Stimulated activated naive CD4-positive, alpha-beta T cell treated with Interleukin-2 at 50 U/mL for 16 hours (primary cell): ENCODE results near the gene TOX2.

Source experiments
- DNase-seq: peaks from one replicate; lab custom pipeline; 2025; lab: John Stamatoyannopoulos, UW

TOX2 gene

GRCh38 chr20:43977962-43978361 is 63.3 kb downstream of the TOX2 start:
- DNase-seq, result no peak

- no peak for DNase-seq
Measured at GRCh38 chr20:43979576-43980105, 65.0 kb downstream of the TOX2 start.

- DNase-seq, result no peak
Measured at GRCh38 chr20:43981540-43981939, 66.9 kb downstream of the TOX2 start.

GRCh38 chr20:43982016-43982415 is 67.4 kb downstream of the TOX2 start:
- no peak for DNase-seq

DNA sequence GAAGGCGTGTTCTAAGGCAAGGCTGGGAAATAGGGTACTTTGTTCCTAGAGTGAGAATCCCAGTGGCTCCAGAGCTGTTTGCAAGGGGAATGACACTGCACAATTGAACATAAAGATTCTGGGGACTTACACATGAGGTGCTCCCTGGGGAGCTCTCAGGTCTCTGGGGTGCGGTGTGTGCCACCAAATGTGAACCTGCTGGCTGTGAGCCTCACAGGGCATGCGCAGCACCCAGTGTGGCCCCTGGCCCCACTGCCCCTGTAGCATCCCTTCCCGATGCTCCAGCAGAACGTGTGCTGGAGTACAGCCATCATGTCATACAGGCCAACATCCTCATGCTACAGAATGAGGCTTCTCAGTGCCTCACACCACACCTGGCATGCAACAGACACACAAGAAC is 68.2 kb downstream of the TOX2 start:
- DNase-seq, result no peak

DNA sequence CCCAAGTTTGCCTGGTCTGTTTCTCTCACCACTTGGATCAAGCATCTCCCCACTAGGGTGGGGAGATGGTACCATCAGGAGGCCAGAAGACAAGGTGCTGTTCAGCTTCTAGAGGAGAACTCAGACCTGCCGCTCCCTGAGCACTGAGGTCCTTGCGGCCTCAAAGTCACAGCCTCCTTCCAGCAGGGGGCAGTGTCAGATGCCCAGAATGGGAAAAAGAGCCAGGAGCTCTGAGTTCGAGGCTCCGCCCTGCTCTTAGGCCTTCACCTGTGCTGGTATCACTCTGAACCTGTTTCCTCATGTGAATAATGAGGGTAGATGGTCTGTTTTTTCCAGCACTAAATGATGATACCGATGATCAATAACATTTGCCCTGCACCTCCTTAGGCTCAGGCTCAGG is 68.7 kb downstream of the TOX2 start:
- no peak for DNase-seq

DNA sequence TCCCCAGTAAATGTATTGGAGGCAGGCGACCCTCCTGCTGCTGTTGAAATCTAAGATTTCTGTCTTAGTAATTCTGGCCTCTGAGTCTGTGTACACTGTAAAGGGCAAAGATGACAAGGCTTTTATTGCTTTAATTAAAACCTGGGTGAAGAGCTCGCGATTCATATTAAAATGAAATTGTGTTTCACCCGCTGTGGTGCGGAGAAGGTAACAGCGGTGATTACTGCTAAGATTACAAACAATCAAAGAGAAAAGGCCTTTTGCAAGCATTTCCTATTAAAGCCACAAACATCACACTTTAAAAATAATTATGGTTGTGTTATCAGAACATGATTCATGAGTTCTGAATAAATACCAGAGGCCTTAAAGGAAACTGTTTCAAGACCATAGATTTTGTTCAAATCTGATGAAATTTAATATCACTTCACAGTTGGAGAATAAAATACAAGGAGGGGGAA is 69.3 kb downstream of the TOX2 start:
- no peak for DNase-seq

GRCh38 chr20:43984587-43984986 is 69.9 kb downstream of the TOX2 start:
- no peak for DNase-seq

- DNase-seq, result no peak
Measured at GRCh38 chr20:43985121-43985520, 70.5 kb downstream of the TOX2 start.

DNA sequence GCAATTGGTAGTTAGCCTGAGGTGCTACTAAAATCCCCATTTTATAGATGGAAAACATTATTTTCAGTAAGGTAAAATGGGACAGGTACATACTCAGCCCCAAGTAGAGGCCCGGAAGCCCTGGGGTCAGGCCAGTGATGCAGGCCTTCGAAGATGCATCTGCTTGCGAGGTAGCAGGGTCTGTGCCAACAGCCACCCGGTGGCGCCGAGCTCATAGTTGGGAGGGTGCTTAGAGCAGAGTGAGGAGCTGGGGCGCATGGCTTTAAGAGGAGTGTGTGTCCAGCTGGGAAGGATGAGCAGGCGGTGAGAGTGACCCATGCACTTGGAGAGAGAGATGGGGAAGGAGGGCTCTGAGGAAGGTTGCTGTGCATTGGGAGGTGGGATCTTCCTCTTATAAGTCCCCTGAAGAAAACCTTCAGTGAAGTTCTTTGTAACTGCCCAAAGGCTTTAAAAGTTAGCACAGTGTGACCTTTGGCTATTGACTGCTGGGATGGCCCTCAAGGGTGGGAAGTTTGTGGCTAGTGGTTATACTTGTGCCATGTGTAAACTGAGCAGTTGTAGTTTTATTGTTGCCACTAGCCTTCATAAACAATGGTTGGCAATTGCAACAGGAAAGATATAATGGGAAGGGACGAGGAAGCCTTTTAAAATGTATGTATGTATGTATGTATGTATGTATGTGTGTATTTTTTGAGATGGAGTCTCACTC is 71.1 kb downstream of the TOX2 start:
- no peak for DNase-seq

DNA sequence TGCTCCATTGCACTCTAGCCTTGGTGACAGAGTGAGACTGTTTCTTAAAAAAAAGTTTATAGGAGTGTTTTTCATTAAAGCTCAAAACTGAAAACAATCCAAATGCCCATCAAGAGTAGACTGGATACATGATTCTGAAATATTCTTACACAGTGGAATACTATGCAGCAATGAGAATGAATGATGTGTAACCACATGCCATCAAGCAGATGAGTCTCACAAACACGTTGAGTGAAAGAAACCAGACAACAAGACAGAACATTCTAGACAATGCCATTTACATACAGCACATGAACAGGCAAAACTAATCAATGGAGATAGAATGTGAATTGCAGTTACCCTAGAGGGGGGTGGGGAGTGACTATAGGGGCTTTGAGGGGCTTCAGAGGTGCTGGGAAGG is 72.4 kb downstream of the TOX2 start:
- no peak for DNase-seq

DNA sequence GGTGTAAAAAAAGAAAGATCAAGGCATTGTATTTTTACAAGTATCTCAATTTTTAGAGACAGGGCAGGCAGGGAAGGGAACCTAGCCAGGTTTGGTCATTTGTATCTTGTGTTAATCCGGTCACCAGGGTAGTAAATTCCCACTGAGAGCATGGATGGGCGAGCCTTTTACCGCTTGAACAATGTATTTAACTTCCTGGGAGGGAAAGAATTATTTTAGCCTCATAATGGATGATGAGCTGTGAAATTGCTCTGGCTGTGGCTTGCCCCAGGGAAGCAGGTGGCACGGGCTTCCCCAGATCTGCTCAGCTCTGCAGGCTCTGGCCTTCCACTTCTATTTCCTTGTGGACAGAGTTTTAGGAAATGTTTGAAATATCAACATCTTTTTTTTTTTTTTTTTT is 72.9 kb downstream of the TOX2 start:
- DNase-seq, result no peak

GRCh38 chr20:43988451-43988850 is 73.8 kb downstream of the TOX2 start:
- DNase-seq, result no peak

DNA sequence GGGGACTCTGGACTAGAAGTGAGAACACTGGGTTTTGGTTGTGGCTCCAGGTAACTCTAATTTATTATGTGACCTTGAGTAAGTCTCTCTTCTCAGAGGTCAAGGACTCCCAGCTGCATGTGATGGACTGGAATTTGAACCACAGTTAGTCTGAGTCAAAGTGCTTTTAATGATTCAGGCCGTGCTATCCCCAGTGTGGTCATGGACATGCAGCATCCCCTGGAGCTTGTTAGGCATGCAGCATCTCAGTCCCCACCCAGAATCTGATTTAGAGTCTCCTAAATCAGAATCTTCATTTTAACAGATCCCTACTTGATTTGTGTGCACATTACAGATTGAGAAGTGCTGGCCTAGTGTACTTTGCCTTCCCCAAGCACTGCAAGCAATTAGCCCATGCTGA is 74.2 kb downstream of the TOX2 start:
- DNase-seq, result no peak

- no peak for DNase-seq
Measured at GRCh38 chr20:43991261-43991660, 76.6 kb downstream of the TOX2 start.

GRCh38 chr20:43991982-43992381 is 77.3 kb downstream of the TOX2 start:
- DNase-seq, result no peak

GRCh38 chr20:43992885-43993284 is 78.2 kb downstream of the TOX2 start:
- no peak for DNase-seq

DNA sequence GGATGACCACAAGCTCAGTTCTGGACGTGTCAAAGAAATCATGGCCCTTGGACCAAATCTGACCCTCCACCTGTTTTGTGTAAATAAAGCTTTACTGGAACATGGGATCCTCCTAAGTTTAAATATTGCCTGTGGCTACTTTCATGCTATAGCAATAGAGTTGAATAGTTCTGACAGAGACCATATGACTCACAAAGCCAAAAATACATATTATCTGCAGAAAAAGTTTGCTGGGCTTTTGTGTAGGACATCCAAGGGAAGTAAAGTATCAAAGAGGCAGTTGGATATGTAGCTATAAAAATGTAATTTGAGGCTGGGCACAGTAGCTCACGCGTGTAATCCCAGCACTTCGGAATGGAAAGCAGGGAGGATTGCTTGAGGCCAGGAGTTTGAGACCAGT is 78.9 kb downstream of the TOX2 start:
- DNase-seq, result no peak

GRCh38 chr20:43994486-43995100 is 79.9 kb downstream of the TOX2 start:
- DNase-seq, result no peak

- DNase-seq, result no peak
Measured at GRCh38 chr20:43995645-43996044, 81.0 kb downstream of the TOX2 start.

- DNase-seq, result no peak
Measured at GRCh38 chr20:43996240-43996930, 81.7 kb downstream of the TOX2 start.

GRCh38 chr20:43999848-44000247 is 85.2 kb downstream of the TOX2 start:
- no peak for DNase-seq
